Cardiac muscle cell (in vitro differentiated cells and primary cell): Measurements from ENCODE around the gene ZNF333. TPM values are rescaled to one million over a fixed set of nuclear protein-coding genes. Genes with fewer than 3 reads are reported as not detected.

Experiments used
- DNase-seq, 2 donors: peaks; one replicate each; pipeline versions ENCODE4 v3.0.0 to v3.0.0-alpha.2; 2010 to 2017; ENCODE audit warnings: low read depth in 1 of 2, low spot score in 1 of 2
- H3K27ac ChIP-seq: fragments of 200-600 bp; sonication (generic); 2 replicates; pipeline ENCODE4 v1.5.1; 2016
- H3K27me3 ChIP-seq: fragments of 200-600 bp; sonication (generic); 2 replicates; pipeline ENCODE4 v1.6.0; 2016; ENCODE audit warnings: control low read depth
- H3K36me3 ChIP-seq: fragments of 200-600 bp; sonication (generic); 2 replicates; pipeline ENCODE4 v1.5.1; 2016; ENCODE audit warnings: control low read depth
- H3K4me1 ChIP-seq: fragments of 200-600 bp; sonication (generic); 2 replicates; pipeline ENCODE4 v1.8.1; 2017; ENCODE audit warnings: low read depth, mild to moderate bottlenecking, mixed run types
- H3K4me3 ChIP-seq: fragments of 200-600 bp; sonication (generic); 2 replicates; pipeline ENCODE4 v1.5.1; 2016; ENCODE audit warnings: mild to moderate bottlenecking
- H3K9me3 ChIP-seq: fragments of 200-600 bp; sonication (generic); 2 replicates; pipeline ENCODE4 v1.5.1; 2017; ENCODE audit warnings: low read depth, mild to moderate bottlenecking, control low read depth
- CTCF ChIP-seq: IDR thresholded peaks from 2 replicates; pipeline ENCODE4 v1.5.1; 2012; ENCODE audit warnings: low read depth, mild to moderate bottlenecking, low read length
- polyA plus RNA-seq: library from polyadenylated mRNA; unstranded; fragments of >200 nt; fragmentation: Nextera tagmentation; extraction: Ambion mirVana; gene quantifications from 2 replicates; pipeline ENCODE4 v1.2.1, GENCODE V29; 2016
- total RNA-seq: library from RNA; depleted of rRNA; stranded (reverse); fragments of >200 nt; gene quantifications from 2 replicates; pipeline ENCODE4 v1.2.3, GENCODE V29; 2016

ZNF333 gene
- total and polyA plus RNA-seq, 2 experiments from 2014 or later = 11.2 to 29.9 TPM

- TF ChIP-seq CTCF = no peak
- Histone ChIP-seq H3K4me3 (no peak overlapping the region), H3K27me3 (no peaks in the 10 kb centered on the region), H3K9me3 (no peaks in the 10 kb centered on the region), H3K4me1 (no peaks in the 10 kb centered on the region), H3K36me3 (no peaks in the 10 kb centered on the region), H3K27ac (no peak overlapping the region)
- no peak for DNase-seq
These were observed 77.7 kb downstream of the ZNF333 start for GRCh38 chr19:14767466-14767971.

GRCh38 chr19:14768001-14768400 lies 78.2 kb downstream of the ZNF333 start:
- Histone ChIP-seq H3K36me3 (no peaks in the 10 kb centered on the region), H3K4me3 (no peak overlapping the region), H3K27me3 (no peaks in the 10 kb centered on the region), H3K4me1 (no peaks in the 10 kb centered on the region), H3K9me3 (no peaks in the 10 kb centered on the region), H3K27ac (no peak overlapping the region)
- no peak for TF ChIP-seq CTCF
- no peak for DNase-seq

GRCh38 chr19:14769201-14769600 lies 79.4 kb downstream of the ZNF333 start:
- no peak for DNase-seq
- Histone ChIP-seq H3K9me3 (no peaks in the 10 kb centered on the region), H3K36me3 (no peaks in the 10 kb centered on the region), H3K4me1 (no peaks in the 10 kb centered on the region), H3K4me3 (no peak overlapping the region), H3K27me3 (no peaks in the 10 kb centered on the region), H3K27ac (no peak overlapping the region)
- no peak for TF ChIP-seq CTCF

- DNase-seq = no peak
- TF ChIP-seq CTCF = no peak
- H3K27ac ChIP-seq = no peak overlapping the region
- H3K4me1 ChIP-seq = no peaks in the 10 kb centered on the region
- no peaks in the 10 kb centered on the region for H3K9me3 ChIP-seq
- no peak overlapping the region for H3K4me3 ChIP-seq
- no peaks in the 10 kb centered on the region for H3K36me3 ChIP-seq
- peaks cover 3% of the 10 kb centered on the region for H3K27me3 ChIP-seq
These were observed 80.3 kb downstream of the ZNF333 start for GRCh38 chr19:14770136-14770535.

- no peak overlapping the region for H3K4me3 ChIP-seq
- DNase-seq = no peak
- TF ChIP-seq CTCF = no peak
- H3K27ac ChIP-seq = no peak overlapping the region
- H3K36me3 ChIP-seq = no peaks in the 10 kb centered on the region
- H3K27me3 ChIP-seq = peaks cover 13% of the 10 kb centered on the region
- no peaks in the 10 kb centered on the region for H3K9me3 ChIP-seq
- no peaks in the 10 kb centered on the region for H3K4me1 ChIP-seq
These were observed 81.3 kb downstream of the ZNF333 start for GRCh38 chr19:14770944-14771839.
